Measurements from ENCODE around the gene TMEM203. TPM values are rescaled to one million over a fixed set of nuclear protein-coding genes. Genes with fewer than 3 reads are reported as not detected.

TMEM203 gene
- total RNA-seq, 4 donors from 2014 or later: 21.6 to 29.1 (median 27.1) TPM

- ATAC-seq (ENCODE audit: low FRiP score) (no peak), DNase-seq (ENCODE audit: low spot score) (no peak)
- no peak for TF ChIP-seq CTCF (IDR thresholded peaks at IDR 0.05)
Measured at GRCh38 chr9:137174722-137175293, 30.6 kb downstream of the TMEM203 start.

DNA sequence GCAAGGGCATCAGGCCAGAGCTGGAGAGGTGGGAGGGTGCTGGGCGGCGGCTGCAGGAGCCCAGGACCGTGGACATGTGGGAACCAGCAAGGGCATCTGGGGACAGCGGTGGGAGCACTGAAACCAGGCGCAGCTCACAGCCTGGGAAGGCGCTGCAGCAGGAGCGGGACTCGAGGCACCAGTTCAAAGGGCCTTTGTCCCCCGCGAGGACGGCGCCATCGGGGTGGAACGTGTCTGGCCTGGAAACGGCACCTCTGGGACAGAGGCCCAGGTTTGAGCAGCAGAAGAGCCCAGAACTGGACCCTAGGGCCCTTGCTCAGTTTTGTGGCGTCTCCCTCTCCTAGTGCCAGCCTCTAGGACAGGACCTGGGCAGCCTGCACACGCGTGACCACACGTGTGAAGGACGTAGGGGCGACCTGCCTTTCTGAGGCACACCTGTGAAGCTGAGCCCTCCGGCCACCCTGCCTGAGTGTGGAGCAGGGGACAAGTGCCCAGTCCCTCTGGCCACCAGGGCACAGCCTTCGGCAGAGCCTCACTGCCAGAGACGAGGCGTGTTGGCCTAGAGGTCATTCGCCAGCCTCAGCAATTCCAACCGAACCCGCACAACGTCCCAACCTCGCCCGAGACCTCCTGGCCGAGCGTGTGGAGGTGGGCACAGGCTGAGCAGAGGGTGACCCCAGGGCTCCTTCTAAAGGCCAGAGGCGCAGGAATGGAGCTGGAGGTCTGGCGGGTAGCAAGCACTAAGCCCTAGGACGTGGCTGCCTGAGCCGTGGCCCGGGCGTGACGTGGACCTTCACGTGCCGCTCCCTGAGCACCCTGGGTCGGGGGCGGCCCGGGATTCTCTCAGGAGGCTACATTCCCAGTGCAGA, 31.4 kb downstream of the TMEM203 start:
- no peak for TF ChIP-seq CTCF (IDR thresholded peaks at IDR 0.05)
- DNase-seq (ENCODE audit: low spot score): no peak
- no peak for ATAC-seq (ENCODE audit: low FRiP score)

GRCh38 chr9:137172901-137173795, 32.3 kb downstream of the TMEM203 start:
- no peak for ATAC-seq (ENCODE audit: low FRiP score)
- no peak for DNase-seq (ENCODE audit: low spot score)
- TF ChIP-seq CTCF (IDR thresholded peaks at IDR 0.05): no peak

- ATAC-seq (ENCODE audit: low FRiP score) (no peak), DNase-seq (ENCODE audit: low spot score) (no peak)
- no peak for TF ChIP-seq CTCF (IDR thresholded peaks at IDR 0.05)
Measured at GRCh38 chr9:137171149-137171900, 34.1 kb downstream of the TMEM203 start.

DNA sequence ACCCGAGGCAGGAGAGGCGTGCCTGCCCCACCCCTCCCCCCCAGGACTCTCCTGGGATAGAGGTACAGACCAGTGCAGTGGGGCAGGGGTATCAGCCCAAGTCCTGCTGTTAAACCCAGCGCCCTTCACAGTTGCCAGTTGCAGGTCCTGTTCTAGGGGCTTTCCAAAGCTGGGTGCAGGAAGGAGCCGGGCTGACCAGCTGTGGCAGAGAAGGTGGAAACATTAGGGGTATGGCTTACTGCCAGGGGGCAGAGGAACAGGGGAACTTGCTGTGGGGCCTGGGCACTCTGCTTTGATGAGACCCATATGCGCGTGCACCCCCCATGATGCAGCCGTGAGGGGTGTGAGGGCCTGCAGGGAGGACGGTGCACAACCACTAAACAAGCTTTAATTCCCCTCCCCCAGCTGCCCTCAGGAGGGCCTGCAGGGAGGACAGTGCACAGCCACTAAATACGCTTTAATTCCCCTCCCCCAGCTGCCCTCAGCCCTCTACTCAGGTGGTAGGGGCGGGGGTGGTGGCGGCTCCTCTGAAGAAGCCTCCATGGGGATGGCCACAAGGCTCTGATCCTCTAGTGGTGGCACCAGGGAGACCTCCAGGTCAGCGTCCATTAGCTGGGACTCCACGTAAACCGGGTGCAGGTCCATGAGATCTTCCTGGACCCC, 34.8 kb downstream of the TMEM203 start:
- ATAC-seq (ENCODE audit: low FRiP score) (no peak), DNase-seq (ENCODE audit: low spot score) (no peak)
- no peak for TF ChIP-seq CTCF (IDR thresholded peaks at IDR 0.05)

- no peak for ATAC-seq (ENCODE audit: low FRiP score)
- TF ChIP-seq CTCF (IDR thresholded peaks at IDR 0.05): no peak
- no peak for DNase-seq (ENCODE audit: low spot score)
Measured at GRCh38 chr9:137169896-137170358, 35.5 kb downstream of the TMEM203 start, which contains the start of gene LRRC26. Gene LRRC26 (minus strand): TSS chr9:137170051. CDS start chr9:137169943, 108 bp downstream.

All from omental fat pad (tissue), 4 donors.